HFFc6 (cell line): ENCODE measurements around the gene GAGE10. TPM values are rescaled to one million over a fixed set of nuclear protein-coding genes. Genes with fewer than 3 reads are reported as not detected.
"Not testable (repeated sequence)": the region's sequence is repeated elsewhere in the genome, so short reads cannot be mapped to it uniquely, and the experiment has no call there.

ENCODE experiments used
- DNase-seq: peaks from one replicate; pipeline ENCODE4 v3.0.0-alpha.2; 2018
- H3K27ac Mint-ChIP-seq: 2 replicates; pipeline ENCODE4 v1.8.0; 2020; ENCODE audit warnings: mild to moderate bottlenecking, mixed read lengths
- H3K27me3 Mint-ChIP-seq: 2 replicates; pipeline ENCODE4 v1.8.0; 2021; ENCODE audit warnings: mild to moderate bottlenecking, moderate library complexity, mixed read lengths; ENCODE audit not compliant: insufficient read depth
- H3K36me3 Mint-ChIP-seq: 2 replicates; pipeline ENCODE4 v1.8.0; 2021; ENCODE audit warnings: low read depth, mixed read lengths
- H3K4me1 Mint-ChIP-seq: 2 replicates; pipeline ENCODE4 v1.8.0; 2020; ENCODE audit warnings: low read depth, mixed read lengths
- H3K4me3 Mint-ChIP-seq: 2 replicates; pipeline ENCODE4 v1.8.0; 2020; ENCODE audit warnings: mild to moderate bottlenecking, moderate library complexity, mixed read lengths
- H3K9me3 Mint-ChIP-seq: 2 replicates; pipeline ENCODE4 v1.8.0; 2020; ENCODE audit warnings: mild to moderate bottlenecking, mixed read lengths
- CTCF ChIP-seq: fragments of 200-600 bp; sonication (generic); IDR thresholded peaks from 2 replicates; pipeline ENCODE4 v1.5.0; 2021; ENCODE audit warnings: antibody characterized with exemption, mild to moderate bottlenecking
- total RNA-seq, 6 experiments: library from RNA; stranded (reverse); fragmentation: NEBNext Ultra II Directional; extraction: Animal tissue kit (Norgen Biotek cat#: 25700); gene quantifications; 2 replicates in 1 of 6; 3 replicates in 5 of 6; pipeline ENCODE4 v1.2.3, GENCODE V29; 2021

Gene GAGE10
- total RNA-seq, 6 experiments from 2014 or later = not detected

- no peaks in the 10 kb centered on the region for H3K4me1 Mint-ChIP-seq
- TF ChIP-seq CTCF = no peak
- no peaks in the 10 kb centered on the region for H3K9me3 Mint-ChIP-seq
- H3K27me3 Mint-ChIP-seq = peaks cover 11% of the 10 kb centered on the region
- no peak for DNase-seq
- no peak overlapping the region for H3K4me3 Mint-ChIP-seq
- H3K36me3 Mint-ChIP-seq = no peaks in the 10 kb centered on the region
- H3K27ac Mint-ChIP-seq = no peak overlapping the region
Observed at GRCh38 chrX:49300703-49301102, 2.7 kb upstream of the GAGE10 start.

GRCh38 chrX:49307775-49308174 is 4.3 kb downstream of the GAGE10 start:
- H3K36me3 Mint-ChIP-seq, H3K9me3 Mint-ChIP-seq, H3K4me3 Mint-ChIP-seq, H3K27me3 Mint-ChIP-seq, DNase-seq, H3K27ac Mint-ChIP-seq: not testable (repeated sequence)
- peaks cover 21% of the 10 kb centered on the region for H3K4me1 Mint-ChIP-seq

GRCh38 chrX:49308604-49309269 is 5.3 kb downstream of the GAGE10 start:
- H3K9me3 Mint-ChIP-seq = no peaks in the 10 kb centered on the region

GRCh38 chrX:49309401-49309981 is 6.0 kb downstream of the GAGE10 start:
- Mint-ChIP-seq H3K9me3 (no peaks in the 10 kb centered on the region), H3K27me3 (peaks cover 4% of the 10 kb centered on the region), H3K4me3 (peak overlapping the region; percentile 92), H3K27ac (peak overlapping the region; percentile 32; the same call in 1 of the 2 replicates), H3K36me3 (no peaks in the 10 kb centered on the region), H3K4me1 (peaks cover 21% of the 10 kb centered on the region)
- peak; percentile 2 for DNase-seq
- no peak for TF ChIP-seq CTCF

More at GRCh38 chrX:49308604-49309269, 5.3 kb downstream of the GAGE10 start:
- no peak for DNase-seq
- TF ChIP-seq CTCF = no peak
- Mint-ChIP-seq H3K27ac (peak overlapping the region; percentile 32), H3K4me1 (peaks cover 21% of the 10 kb centered on the region), H3K4me3 (peak overlapping the region; percentile 92), H3K36me3 (no peaks in the 10 kb centered on the region), H3K27me3 (peaks cover 4% of the 10 kb centered on the region)

GRCh38 chrX:49310371-49310770 is 6.9 kb downstream of the GAGE10 start:
- H3K4me3 Mint-ChIP-seq = no peak overlapping the region
- no peaks in the 10 kb centered on the region for H3K9me3 Mint-ChIP-seq
- peaks cover 4% of the 10 kb centered on the region for H3K27me3 Mint-ChIP-seq
- DNase-seq = no peak
- H3K4me1 Mint-ChIP-seq = peaks cover 21% of the 10 kb centered on the region
- no peak overlapping the region for H3K27ac Mint-ChIP-seq
- H3K36me3 Mint-ChIP-seq = no peaks in the 10 kb centered on the region
- TF ChIP-seq CTCF = no peak

GRCh38 chrX:49312176-49312575 is 8.7 kb downstream of the GAGE10 start:
- peaks cover 8% of the 10 kb centered on the region for H3K27me3 Mint-ChIP-seq
- peaks cover 21% of the 10 kb centered on the region for H3K4me1 Mint-ChIP-seq
- H3K9me3 Mint-ChIP-seq = no peaks in the 10 kb centered on the region
- no peak overlapping the region for H3K4me3 Mint-ChIP-seq
- no peak for DNase-seq
- TF ChIP-seq CTCF = no peak
- no peak overlapping the region for H3K27ac Mint-ChIP-seq
- H3K36me3 Mint-ChIP-seq = no peaks in the 10 kb centered on the region
